ENCODE measurements around the gene HSFX3. TPM values are rescaled to one million over a fixed set of nuclear protein-coding genes. Genes with fewer than 3 reads are reported as not detected.

Gene HSFX3
- total RNA-seq, 1 experiment from 2014 or later: 0.96 TPM

GRCh38 chrX:149510386-149510785 lies 39.3 kb downstream of the HSFX3 start:
- H3K4me1 ChIP-seq (ENCODE audit: control insufficient read depth in 1 of 2, insufficient read depth in 2 of 2, low read length in 2 of 2): peaks cover 11 to 35% of the 10 kb centered on the region in 2 experiments
- no peaks in the 10 kb centered on the region for H3K79me2 ChIP-seq (ENCODE audit: insufficient read depth, low read length)
- H3K9me2 ChIP-seq (ENCODE audit: insufficient read depth): no peaks in the 10 kb centered on the region
- H3K9me3 ChIP-seq (ENCODE audit: control insufficient read depth in 1 of 2, insufficient read depth in 1 of 2, low read depth in 1 of 2, low read length in 2 of 2): no peaks in the 10 kb centered on the region
- TF ChIP-seq JUND (IDR thresholded peaks at IDR 0.05) (no peak), CTCF (IDR thresholded peaks at IDR 0.05 in 2 of 3, conservative IDR thresholded peaks at IDR 0.05 in 1 of 3; ENCODE audit: borderline replicate concordance in 1 of 3, insufficient read depth in 1 of 3, low read depth in 2 of 3, low read length in 2 of 3) (peak in 2 of 3 experiments; percentile 19 to 36; a peak in 3 of 6 replicates)
- POLR2A ChIA-PET: no interaction called here
- DNase-seq (ENCODE audit: low read depth, low spot score) (no peak), ATAC-seq (peak; percentile 8)
- no peak overlapping the region for H2AFZ ChIP-seq (ENCODE audit: low read depth, low read length, poor library complexity, severe bottlenecking)
- H3K9ac ChIP-seq (ENCODE audit: low read length): no peak overlapping the region
- H4K20me1 ChIP-seq (ENCODE audit: insufficient read depth): no peaks in the 10 kb centered on the region
- H3K27ac ChIP-seq (ENCODE audit: low read depth, low read length): no peak overlapping the region
- H3K4me3 ChIP-seq (replicated peaks in 1 of 2; ENCODE audit: low read depth in 1 of 2, low read length in 2 of 2): no peak overlapping the region
- peak overlapping the region; percentile 63 for H3K4me2 ChIP-seq (ENCODE audit: low read length)
- no peaks in the 10 kb centered on the region for H3K27me3 ChIP-seq (ENCODE audit: insufficient read depth, low read length)
- H3K36me3 ChIP-seq (ENCODE audit: control insufficient read depth in 1 of 2, insufficient read depth in 2 of 2, low read length in 2 of 2): no peaks in the 10 kb centered on the region
- intact Hi-C loops (cut with micrococcal nuclease): no loop called here
- BruUV-seq (replicated peaks): no TSS peak
- RAD21 ChIA-PET (ENCODE audit: low non-redundant PET in 1 of 2, low total read pairs in 2 of 2, uncharacterized antibody in 2 of 2, unreplicated experiment in 2 of 2): no interaction called here
- CTCF ChIA-PET: interaction anchor here (1.8 kb wide), 1 partner anchor 451 kb away, joined by 8 read pairs; no protein-coding TSS in a partner anchor

DNA sequence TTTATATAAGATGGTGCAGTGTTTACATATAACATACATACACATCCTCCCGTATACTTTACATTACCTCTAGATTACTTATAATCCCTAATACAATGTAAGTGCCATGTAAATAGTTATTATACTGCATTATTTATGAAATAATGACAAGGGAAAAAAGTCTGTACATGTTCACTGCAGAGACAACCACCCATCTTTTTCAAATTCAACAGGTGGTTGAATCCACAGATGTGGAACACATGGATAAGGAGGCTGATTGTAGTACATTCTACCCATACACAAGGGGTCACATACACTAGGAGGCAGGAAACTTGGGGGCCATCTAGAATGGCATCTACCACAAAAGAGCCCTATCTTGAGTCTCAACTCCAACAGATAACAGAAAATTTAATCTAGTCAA lies 41.3 kb downstream of the HSFX3 start:
- no peak for TF ChIP-seq SP1 (IDR thresholded peaks at IDR 0.05; ENCODE audit: low read depth)
- TF ChIP-seq CBX3 (IDR thresholded peaks at IDR 0.05; ENCODE audit: low read depth): no peak
- no peak for TF ChIP-seq SIN3A (IDR thresholded peaks at IDR 0.05; ENCODE audit: low read depth)
- TF ChIP-seq ZNF274 (IDR thresholded peaks at IDR 0.05; ENCODE audit: low read depth, low read length): no peak
- TF ChIP-seq ZBTB33 (IDR thresholded peaks at IDR 0.05; ENCODE audit: extremely low read depth, insufficient replicate concordance, low read length): no peak
- TF ChIP-seq RAD21 (IDR thresholded peaks at IDR 0.05; ENCODE audit: low read depth): no peak
- no peak for TF ChIP-seq POLR2A (IDR thresholded peaks at IDR 0.05; ENCODE audit: borderline replicate concordance, extremely low read depth, insufficient read depth, insufficient read length)
- TF ChIP-seq ELF1 (IDR thresholded peaks at IDR 0.05; ENCODE audit: borderline replicate concordance, low read depth): no peak
- no peak for TF ChIP-seq TCF7L2 (IDR thresholded peaks at IDR 0.05; ENCODE audit: borderline replicate concordance, extremely low read depth, insufficient read depth, insufficient read length)
- no peak for TF ChIP-seq YY1 (IDR thresholded peaks at IDR 0.05; ENCODE audit: extremely low read depth, insufficient replicate concordance, low read depth, low read length)
- TF ChIP-seq, protein P1, sequence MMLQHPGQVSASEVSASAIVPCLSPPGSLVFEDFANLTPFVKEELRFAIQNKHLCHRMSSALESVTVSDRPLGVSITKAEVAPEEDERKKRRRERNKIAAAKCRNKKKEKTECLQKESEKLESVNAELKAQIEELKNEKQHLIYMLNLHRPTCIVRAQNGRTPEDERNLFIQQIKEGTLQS (IDR thresholded peaks at IDR 0.05): no peak
- no peak for TF ChIP-seq FOSL1 (IDR thresholded peaks at IDR 0.05; ENCODE audit: low read depth)
- no peak overlapping the region for H3K27ac ChIP-seq (ENCODE audit: low read depth, low read length)
- POLR2A ChIA-PET: no interaction called here
- no peak overlapping the region for H3K9ac ChIP-seq (ENCODE audit: low read length)
- H3K4me3 ChIP-seq (replicated peaks in 1 of 2; ENCODE audit: low read depth in 1 of 2, low read length in 2 of 2): no peak overlapping the region
- H3K36me3 ChIP-seq (ENCODE audit: control insufficient read depth in 1 of 2, insufficient read depth in 2 of 2, low read length in 2 of 2): no peaks in the 10 kb centered on the region
- no TSS peak for BruUV-seq (replicated peaks)
- ATAC-seq (no peak), DNase-seq (ENCODE audit: low read depth, low spot score) (no peak)
- no peak overlapping the region for H2AFZ ChIP-seq (ENCODE audit: low read depth, low read length, poor library complexity, severe bottlenecking)
- no peaks in the 10 kb centered on the region for H4K20me1 ChIP-seq (ENCODE audit: insufficient read depth)
- no peaks in the 10 kb centered on the region for H3K9me2 ChIP-seq (ENCODE audit: insufficient read depth)
- H3K4me2 ChIP-seq (ENCODE audit: low read length): no peak overlapping the region
- peaks cover 11 to 44% of the 10 kb centered on the region in 2 experiments for H3K4me1 ChIP-seq (ENCODE audit: control insufficient read depth in 1 of 2, insufficient read depth in 2 of 2, low read length in 2 of 2)
- H3K9me3 ChIP-seq (ENCODE audit: control insufficient read depth in 1 of 2, insufficient read depth in 1 of 2, low read depth in 1 of 2, low read length in 2 of 2): no peaks in the 10 kb centered on the region
- intact Hi-C loops (cut with micrococcal nuclease): no loop called here
- H3K79me2 ChIP-seq (ENCODE audit: insufficient read depth, low read length): peaks cover 4% of the 10 kb centered on the region; the same call in 1 of the 2 replicates
- H3K27me3 ChIP-seq (ENCODE audit: insufficient read depth, low read length): no peaks in the 10 kb centered on the region
- CTCF ChIA-PET: no interaction called here
- RAD21 ChIA-PET (ENCODE audit: low non-redundant PET in 1 of 2, low total read pairs in 2 of 2, uncharacterized antibody in 2 of 2, unreplicated experiment in 2 of 2): no interaction called here

All from HCT116 (cell line).